Body of pancreas (tissue), 4 donors: ENCODE measurements around the gene SLC26A3. TPM values are rescaled to one million over a fixed set of nuclear protein-coding genes. Genes with fewer than 3 reads are reported as not detected.

ENCODE experiments used
- ATAC-seq: fragments of 150-250 bp; one replicate; pipeline ENCODE4 v1.9.1; 2016
- DNase-seq, 4 donors: peaks; one replicate each; pipeline ENCODE4 v3.0.0-alpha.2; 2019
- H3K27ac ChIP-seq, 4 donors: fragments of 200-600 bp; sonication (generic); 1 replicate in 3 of 4; 2 replicates in 1 of 4; pipeline versions ENCODE4 v1.5.1 to v1.6.1; 2016 to 2019; ENCODE audit warnings: mild to moderate bottlenecking in 1 of 4, mixed read lengths in 1 of 4, moderate library complexity in 1 of 4
- H3K27me3 ChIP-seq, 2 donors: fragments of 200-600 bp; sonication (generic); one replicate each; pipeline ENCODE4 v1.6.0; 2016; ENCODE audit warnings: mild to moderate bottlenecking in 1 of 2
- H3K36me3 ChIP-seq, 2 donors: fragments of 200-600 bp; sonication (generic); replicated peaks in 1 of 2; 2 replicates each; pipeline ENCODE4 v1.5.1; 2016; ENCODE audit warnings: low read depth in 2 of 2; ENCODE audit not compliant: insufficient read depth in 1 of 2
- H3K4me1 ChIP-seq: fragments of 200-600 bp; sonication (generic); one replicate; pipeline ENCODE4 v1.6.0; 2016
- H3K4me3 ChIP-seq, 2 donors: fragments of 200-600 bp; sonication (generic); 1 replicate in 1 of 2; 2 replicates in 1 of 2; pipeline ENCODE4 v1.5.1; 2016 to 2019
- H3K9me3 ChIP-seq, 3 donors: fragments of 200-600 bp; sonication (generic); 1 replicate in 2 of 3; 2 replicates in 1 of 3; pipeline ENCODE4 v1.5.1; 2016
- CTCF ChIP-seq, 7 experiments: fragments of 450-650 bp in 4 of 7; fragments of 200-600 bp in 3 of 7; sonication (generic) in 3 of 7; IDR thresholded peaks; one replicate each; pipeline ENCODE4 v1.5.1; 2016 to 2019; ENCODE audit warnings: antibody characterized with exemption in 7 of 7
- POLR2A ChIP-seq, 3 donors: fragments of 450-650 bp; IDR thresholded peaks; one replicate each; pipeline ENCODE4 v1.6.1; 2016; ENCODE audit warnings: antibody characterized with exemption in 3 of 3, mild to moderate bottlenecking in 2 of 3
- WGBS, 2 donors: methylation state at CpG; one replicate each; pipeline ENCODE4 v1.1.5; 2017; 5-methylcytosine and 5-hydroxymethylcytosine counted together
- intact Hi-C: fragments of 100-400 bp; cut with DNase I; formaldehyde crosslinking; loops from one replicate; pipeline ENCODE4 v1.15.1; 2023
- total RNA-seq, 2 donors: library from RNA; depleted of rRNA; stranded (reverse); fragments of >200 nt; gene quantifications; one replicate each; pipeline ENCODE4 v1.1.0, GENCODE V29; 2016

SLC26A3 gene
- total RNA-seq, 2 donors from 2014 or later = not detected

- 0 to 1% methylated on average over 1 to 22 of the region's 22 CpGs for WGBS, 2 donors
- intact Hi-C loops = no loop called here
- TF ChIP-seq POLR2A (IDR thresholded peaks at IDR 0.05) (no peak), CTCF (IDR thresholded peaks at IDR 0.05) (no peak)
Observed at GRCh38 chr7:107744345-107744750, 58.7 kb downstream of the SLC26A3 start.

GRCh38 chr7:107743567-107744344 is 59.3 kb downstream of the SLC26A3 start, which contains the start of gene CBLL1:
Gene CBLL1 (plus strand): TSS chr7:107744142. CDS start chr7:107744164, 22 bp downstream.
- intact Hi-C loops = no loop called here
- no peaks in the 10 kb centered on the region for H3K36me3 ChIP-seq
- H3K27me3 ChIP-seq = no peaks in the 10 kb centered on the region
- peak; percentile 47 to 80 (median 80) for TF ChIP-seq POLR2A (IDR thresholded peaks at IDR 0.05)
- TF ChIP-seq CTCF (IDR thresholded peaks at IDR 0.05) = peak; percentile 67 to 95 (median 93)
- peak within 1 kb of the TSS; percentile 83 to 99 (median 93) for H3K27ac ChIP-seq
- peaks cover 32% of the 10 kb centered on the region for H3K4me1 ChIP-seq
- 0% methylated on average over 25 to 56 of the region's 56 CpGs for WGBS, 2 donors
- H3K4me3 ChIP-seq = peak within 1 kb of the TSS; percentile 62 to 85
- DNase-seq (peak; percentile 95 to 97 (median 97)), ATAC-seq (peak; percentile 97)
- no peaks in the 10 kb centered on the region for H3K9me3 ChIP-seq

More at GRCh38 chr7:107744345-107744750, 58.7 kb downstream of the SLC26A3 start:
- H3K36me3 ChIP-seq = no peaks in the 10 kb centered on the region
- no peaks in the 10 kb centered on the region for H3K27me3 ChIP-seq
- no peaks in the 10 kb centered on the region for H3K9me3 ChIP-seq
- DNase-seq = no peak
- H3K27ac ChIP-seq = peak overlapping the region; percentile 83 to 99 (median 93)
- peak overlapping the region; percentile 62 to 85 for H3K4me3 ChIP-seq
- ATAC-seq = peak; percentile 28
- H3K4me1 ChIP-seq = peaks cover 32% of the 10 kb centered on the region

GRCh38 chr7:107742678-107743566 is 60.1 kb downstream of the SLC26A3 start:
- Histone ChIP-seq H3K4me3 (peak overlapping the region; percentile 62 to 85), H3K4me1 (peaks cover 32% of the 10 kb centered on the region), H3K27me3 (no peaks in the 10 kb centered on the region), H3K36me3 (no peaks in the 10 kb centered on the region), H3K27ac (peak overlapping the region; percentile 83 to 99 (median 93)), H3K9me3 (no peaks in the 10 kb centered on the region)
- TF ChIP-seq CTCF (IDR thresholded peaks at IDR 0.05) (peak in 1 of 7 experiments; percentile 3), POLR2A (IDR thresholded peaks at IDR 0.05) (no peak)
- 11 to 16% methylated on average over 22 to 29 of the region's 29 CpGs for WGBS, 2 donors
- peak in 2 of 4 donors; percentile 60 to 69 for DNase-seq
- ATAC-seq = peak; percentile 22
- intact Hi-C loops = no loop called here

- TF ChIP-seq POLR2A (IDR thresholded peaks at IDR 0.05) (no peak), CTCF (IDR thresholded peaks at IDR 0.05) (no peak)
- intact Hi-C loops = loop anchor here (10.0 kb wide), 1 partner anchor 263 kb away; no protein-coding TSS in a partner anchor
Observed at GRCh38 chr7:107728276-107728675, 74.7 kb downstream of the SLC26A3 start.

More at GRCh38 chr7:107728276-107728675, 74.7 kb downstream of the SLC26A3 start:
- H3K4me1 ChIP-seq = no peaks in the 10 kb centered on the region
- H3K36me3 ChIP-seq = no peaks in the 10 kb centered on the region
- no peak overlapping the region for H3K27ac ChIP-seq
- H3K9me3 ChIP-seq = no peaks in the 10 kb centered on the region
- no peak overlapping the region for H3K4me3 ChIP-seq
- no peak for DNase-seq
- no peaks in the 10 kb centered on the region for H3K27me3 ChIP-seq
- no peak for ATAC-seq
